K562 (cell line): ENCODE results near the gene TRAF3IP1. TPM values are rescaled to one million over a fixed set of nuclear protein-coding genes. Genes with fewer than 3 reads are reported as not detected.
A peak's percentile ranks its signal among the peaks of the same experiment; 100 is the strongest.

Experiments used
- ATF3 ChIP-seq, 2 experiments: fragments of 450-650 bp in 1 of 2; sonication (generic) in 1 of 2; formaldehyde crosslinking in 1 of 2; IDR thresholded peaks in 1 of 2; conservative IDR thresholded peaks in 1 of 2; 2 replicates each; pipeline versions ENCODE4 v1.6.1 to v1.8.1; 2016 to 2023; ENCODE audit warnings: mild to moderate bottlenecking in 2 of 2, moderate library complexity in 2 of 2, inconsistent platforms in 1 of 2, missing genetic modification reagents in 1 of 2
- BACH1 ChIP-seq: fragments of 200-800 bp; sonication (Bioruptor generic); IDR thresholded peaks from 2 replicates; pipeline ENCODE4 v1.6.1; 2016; ENCODE audit warnings: missing genetic modification characterization, missing compliant biosample characterization
- CTBP1 ChIP-seq: fragments of 450-650 bp; IDR thresholded peaks from 2 replicates; pipeline ENCODE4 v1.6.1; 2016; ENCODE audit warnings: borderline replicate concordance
- CXXC5 ChIP-seq: fragments of 250-450 bp; sonication (Bioruptor Pico); IDR thresholded peaks from 2 replicates; pipeline ENCODE4 v1.8.0; 2022; ENCODE audit warnings: inconsistent platforms, mild to moderate bottlenecking, moderate library complexity
- ELF4 ChIP-seq: fragments of 450-650 bp; formaldehyde crosslinking; IDR thresholded peaks from 2 replicates; pipeline ENCODE4 v1.4.0; 2022; ENCODE audit warnings: missing genetic modification characterization
- GATAD2B ChIP-seq: fragments of 450-650 bp; IDR thresholded peaks from 2 replicates; pipeline ENCODE4 v1.6.1; 2017; ENCODE audit warnings: mild to moderate bottlenecking, borderline replicate concordance
- MBD2 ChIP-seq: sonication (generic); IDR thresholded peaks from 2 replicates; pipeline ENCODE4 v1.6.1; 2016; ENCODE audit warnings: low read depth, borderline replicate concordance
- MTA2 ChIP-seq: fragments of 450-650 bp; IDR thresholded peaks from 2 replicates; pipeline ENCODE4 v1.6.1; 2016; ENCODE audit warnings: low read depth
- NBN ChIP-seq: fragments of 450-650 bp; IDR thresholded peaks from 2 replicates; pipeline ENCODE4 v1.6.1; 2016; ENCODE audit warnings: low read depth, mild to moderate bottlenecking
- NCOA6 ChIP-seq: fragments of 450-650 bp; IDR thresholded peaks from 2 replicates; pipeline ENCODE4 v1.6.1; 2017; ENCODE audit warnings: mild to moderate bottlenecking
- PBX2 ChIP-seq, 2 experiments: IDR thresholded peaks in 1 of 2; conservative IDR thresholded peaks in 1 of 2; 2 replicates each; pipeline ENCODE4 v1.6.1; 2016; ENCODE audit warnings: low read depth in 2 of 2, mild to moderate bottlenecking in 1 of 2, missing compliant biosample characterization in 1 of 2, missing genetic modification characterization in 1 of 2, moderate library complexity in 1 of 2
- RAD51 ChIP-seq: fragments of 450-650 bp; IDR thresholded peaks from 2 replicates; pipeline ENCODE4 v1.7.1; 2016; ENCODE audit warnings: low read depth, mild to moderate bottlenecking, borderline replicate concordance
- SP2 ChIP-seq: IDR thresholded peaks from 2 replicates; pipeline ENCODE4 v1.6.1; 2011; ENCODE audit warnings: mild to moderate bottlenecking, low read depth, low read length, moderate library complexity; ENCODE audit not compliant: poor library complexity, severe bottlenecking; ENCODE audit errors: extremely low read depth
- TARDBP ChIP-seq: fragments of 450-650 bp; IDR thresholded peaks from 2 replicates; pipeline ENCODE4 v1.6.1; 2016
- TGIF2 ChIP-seq: sonication (generic); formaldehyde crosslinking; IDR thresholded peaks from 2 replicates; pipeline ENCODE4 v1.8.1; 2022; ENCODE audit warnings: mild to moderate bottlenecking, missing genetic modification reagents, moderate library complexity
- ZNF146 ChIP-seq: IDR thresholded peaks from one replicate; pipeline ENCODE4 v1.6.1; 2018; ENCODE audit warnings: missing compliant biosample characterization; ENCODE audit not compliant: unreplicated experiment
- ZNF239 ChIP-seq: fragments of 250-450 bp; sonication (Bioruptor Pico); IDR thresholded peaks from 2 replicates; pipeline ENCODE4 v1.4.0; 2020; ENCODE audit warnings: mild to moderate bottlenecking
- ZNF76 ChIP-seq: fragments of 250-450 bp; sonication (Bioruptor Pico); IDR thresholded peaks from 2 replicates; pipeline ENCODE4 v1.4.0; 2020; ENCODE audit warnings: mild to moderate bottlenecking, moderate library complexity, borderline replicate concordance
- polyA plus RNA-seq, 8 experiments: library from polyadenylated mRNA; depleted of rRNA in 4 of 8; stranded (reverse) in 5 of 8; unstranded in 3 of 8; fragments of >200 nt; fragmentation: Nextera tagmentation in 2 of 8; fragmentation: Illumina TruSeq in 1 of 8; extraction: Ambion mirVana in 2 of 8; extraction: Trizol in 1 of 8; gene quantifications; 2 replicates each; pipeline versions ENCODE4 v1.2.1 to v1.2.3, GENCODE V29; 2011 to 2014; ENCODE audit warnings: inconsistent platforms in 1 of 8, missing spikeins in 1 of 8
- total RNA-seq, 7 experiments: library from RNA; depleted of rRNA in 6 of 7; stranded (reverse); fragments of >200 nt in 6 of 7; fragmentation: Illumina TruSeq in 2 of 7; extraction: Trizol in 2 of 7; gene quantifications; 2 replicates each; pipeline versions ENCODE4 v1.2.1 to v1.2.3, GENCODE V29; 2011 to 2021; ENCODE audit warnings: low replicate concordance in 1 of 7
- TF ChIP-seq, protein P1 (sequence below), 2 experiments: fragments of 200-800 bp in 1 of 2; sonication (Bioruptor generic) in 1 of 2; sonication (generic) in 1 of 2; formaldehyde crosslinking in 1 of 2; IDR thresholded peaks in 1 of 2; conservative IDR thresholded peaks in 1 of 2; 2 replicates each; pipeline versions ENCODE4 v1.5.0 to v1.6.1; 2016 to 2020; ENCODE audit warnings: missing compliant biosample characterization in 1 of 2, missing genetic modification characterization in 1 of 2, missing genetic modification reagents in 1 of 2
- TF ChIP-seq, protein P2 (sequence below), 3 experiments: fragments of 200-800 bp in 1 of 3; sonication (Bioruptor generic) in 1 of 3; sonication (generic) in 1 of 3; formaldehyde crosslinking in 1 of 3; IDR thresholded peaks; 2 replicates each; pipeline versions ENCODE4 v1.6.1 to v1.8.0; 2016 to 2022; ENCODE audit warnings: mild to moderate bottlenecking in 2 of 3, missing compliant biosample characterization in 2 of 3, missing genetic modification characterization in 2 of 3, missing genetic modification reagents in 1 of 3

Gene TRAF3IP1
- total and polyA plus RNA-seq, 9 of the 15 experiments (the other 6 are each of a cell fraction or from before 2014, with no cell fraction given): 1.3 to 7.4 (median 3.4) TPM

GRCh38 chr2:238420878-238421694 lies 100.8 kb downstream of the TRAF3IP1 start (continued):
- TF ChIP-seq ATF3 (IDR thresholded peaks at IDR 0.05) (no peak), ATF3 (CRISPR knock-in tag; conservative IDR thresholded peaks at IDR 0.05) (no peak), BACH1 (no peak), PBX2 (CRISPR knock-in tag; IDR thresholded peaks at IDR 0.05; ENCODE audit: low read depth) (no peak), PBX2 (tag; conservative IDR thresholded peaks at IDR 0.05; ENCODE audit: low read depth) (no peak), TARDBP (0 out of 2 replicates have a peak, but pooled peaks have one; percentile 24), CTBP1 (peak; percentile 75; the same call in 1 of the 2 replicates), NBN (peak; percentile 31; the same call in 1 of the 2 replicates), ZNF146 (CRISPR knock-in tag) (no peak), MTA2 (peak; percentile 56), ELF4 (CRISPR knock-in tag) (no peak), ZNF76 (CRISPR knock-in tag) (no peak), SP2 (no peak), NCOA6 (0 out of 2 replicates have a peak, but pooled peaks have one; percentile 42), ZNF239 (CRISPR knock-in tag) (no peak), MBD2 (no peak), TGIF2 (no peak), RAD51 (no peak), CXXC5 (CRISPR knock-in tag) (peak; percentile 54; the same call in 1 of the 2 replicates), GATAD2B (no peak)
- TF ChIP-seq, protein P1, sequence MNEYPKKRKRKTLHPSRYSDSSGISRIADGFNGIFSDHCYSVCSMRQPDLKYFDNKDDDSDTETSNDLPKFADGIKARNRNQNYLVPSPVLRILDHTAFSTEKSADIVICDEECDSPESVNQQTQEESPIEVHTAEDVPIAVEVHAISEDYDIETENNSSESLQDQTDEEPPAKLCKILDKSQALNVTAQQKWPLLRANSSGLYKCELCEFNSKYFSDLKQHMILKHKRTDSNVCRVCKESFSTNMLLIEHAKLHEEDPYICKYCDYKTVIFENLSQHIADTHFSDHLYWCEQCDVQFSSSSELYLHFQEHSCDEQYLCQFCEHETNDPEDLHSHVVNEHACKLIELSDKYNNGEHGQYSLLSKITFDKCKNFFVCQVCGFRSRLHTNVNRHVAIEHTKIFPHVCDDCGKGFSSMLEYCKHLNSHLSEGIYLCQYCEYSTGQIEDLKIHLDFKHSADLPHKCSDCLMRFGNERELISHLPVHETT (CRISPR knock-in tag; conservative IDR thresholded peaks at IDR 0.05 in 1 of 2, IDR thresholded peaks at IDR 0.05 in 1 of 2): no peak
- TF ChIP-seq, protein P2, sequence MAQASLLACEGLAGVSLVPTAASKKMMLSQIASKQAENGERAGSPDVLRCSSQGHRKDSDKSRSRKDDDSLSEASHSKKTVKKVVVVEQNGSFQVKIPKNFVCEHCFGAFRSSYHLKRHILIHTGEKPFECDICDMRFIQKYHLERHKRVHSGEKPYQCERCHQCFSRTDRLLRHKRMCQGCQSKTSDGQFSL (CRISPR knock-in tag; IDR thresholded peaks at IDR 0.05): no peak
- TF ChIP-seq, protein P2 (tag; IDR thresholded peaks at IDR 0.05): peak in 1 of 2 experiments; percentile 48; a peak in 1 of 4 replicates
